ENCODE results near the gene AZU1.

DNA sequence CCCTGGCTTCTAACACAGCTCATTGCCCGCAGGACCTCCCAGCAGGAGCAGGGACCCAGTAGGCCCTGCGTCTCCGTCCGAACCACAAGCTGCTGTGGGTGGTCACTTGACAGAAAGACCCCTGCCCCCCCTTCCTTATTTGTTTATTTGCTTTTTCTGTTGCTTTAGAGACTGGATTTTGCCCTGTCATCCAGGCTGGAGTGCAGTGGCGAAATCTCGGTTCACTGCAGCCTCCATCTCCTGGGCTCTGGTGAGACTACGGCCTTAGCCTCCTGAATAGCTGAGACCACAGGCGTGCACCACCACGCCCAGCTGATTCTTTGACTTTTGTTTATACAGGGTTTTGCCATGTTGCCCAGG lies 38.0 kb upstream of the AZU1 start:
- no peak for TF ChIP-seq POLR2A (IDR thresholded peaks at IDR 0.05)
- TF ChIP-seq, protein P1, sequence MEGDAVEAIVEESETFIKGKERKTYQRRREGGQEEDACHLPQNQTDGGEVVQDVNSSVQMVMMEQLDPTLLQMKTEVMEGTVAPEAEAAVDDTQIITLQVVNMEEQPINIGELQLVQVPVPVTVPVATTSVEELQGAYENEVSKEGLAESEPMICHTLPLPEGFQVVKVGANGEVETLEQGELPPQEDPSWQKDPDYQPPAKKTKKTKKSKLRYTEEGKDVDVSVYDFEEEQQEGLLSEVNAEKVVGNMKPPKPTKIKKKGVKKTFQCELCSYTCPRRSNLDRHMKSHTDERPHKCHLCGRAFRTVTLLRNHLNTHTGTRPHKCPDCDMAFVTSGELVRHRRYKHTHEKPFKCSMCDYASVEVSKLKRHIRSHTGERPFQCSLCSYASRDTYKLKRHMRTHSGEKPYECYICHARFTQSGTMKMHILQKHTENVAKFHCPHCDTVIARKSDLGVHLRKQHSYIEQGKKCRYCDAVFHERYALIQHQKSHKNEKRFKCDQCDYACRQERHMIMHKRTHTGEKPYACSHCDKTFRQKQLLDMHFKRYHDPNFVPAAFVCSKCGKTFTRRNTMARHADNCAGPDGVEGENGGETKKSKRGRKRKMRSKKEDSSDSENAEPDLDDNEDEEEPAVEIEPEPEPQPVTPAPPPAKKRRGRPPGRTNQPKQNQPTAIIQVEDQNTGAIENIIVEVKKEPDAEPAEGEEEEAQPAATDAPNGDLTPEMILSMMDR (IDR thresholded peaks at IDR 0.05 in 4 of 5, conservative IDR thresholded peaks at IDR 0.05 in 1 of 5), result no peak

Measured in gastrocnemius medialis (tissue), 4 donors.